CD4-positive, alpha-beta memory T cell (primary cell): Measurements from ENCODE around the gene CRKL. TPM values are rescaled to one million over a fixed set of nuclear protein-coding genes. Genes with fewer than 3 reads are reported as not detected.

Source experiments
- CTCF ChIA-PET: fragments of 350-600 bp; sonication (Branson Sonifier 250); formaldehyde crosslinking; loops from one replicate; lab custom pipeline; 2021; ENCODE audit warnings: inconsistent platforms; ENCODE audit not compliant: partially characterized antibody; lab: Charles Lee
- POLR2A ChIA-PET: fragments of 350-600 bp; sonication (Branson Sonifier 250); formaldehyde crosslinking; loops from one replicate; lab custom pipeline; 2021; ENCODE audit not compliant: partially characterized antibody; lab: Charles Lee
- DNase-seq, 5 donors: peaks; one replicate each; pipeline versions ENCODE4 v3.0.0 to v3.0.0-alpha.2; 2020 to 2022; ENCODE audit warnings: mixed read lengths in 1 of 5
- H3K27ac ChIP-seq: one replicate; pipeline ENCODE4 v1.7.0; 2013; ENCODE audit warnings: low read depth, low read length
- H3K27me3 ChIP-seq: 2 replicates; pipeline ENCODE4 v1.7.0; 2013; ENCODE audit warnings: mild to moderate bottlenecking, low read length, moderate library complexity; ENCODE audit not compliant: insufficient read depth
- H3K36me3 ChIP-seq: 2 replicates; pipeline ENCODE4 v1.7.0; 2013; ENCODE audit warnings: mild to moderate bottlenecking, low read length, moderate library complexity; ENCODE audit not compliant: insufficient read depth
- H3K4me1 ChIP-seq: 2 replicates; pipeline ENCODE4 v1.7.0; 2013; ENCODE audit warnings: mild to moderate bottlenecking, low read length, moderate library complexity; ENCODE audit not compliant: insufficient read depth
- H3K4me3 ChIP-seq, 2 donors: one replicate each; pipeline ENCODE4 v1.7.0; 2013; ENCODE audit warnings: low read length in 2 of 2, mild to moderate bottlenecking in 1 of 2
- H3K9me3 ChIP-seq, 2 donors: one replicate each; pipeline ENCODE4 v1.7.0; 2013; ENCODE audit warnings: low read length in 2 of 2, control low read depth in 1 of 2; ENCODE audit not compliant: control insufficient read depth in 1 of 2
- H3K27ac Mint-ChIP-seq, 7 donors: one replicate each; pipeline ENCODE4 v1.8.0; 2020 to 2021; ENCODE audit warnings: mixed read lengths in 7 of 7, mild to moderate bottlenecking in 6 of 7, inconsistent platforms in 3 of 7, moderate library complexity in 3 of 7
- H3K27me3 Mint-ChIP-seq, 2 donors: one replicate each; pipeline ENCODE4 v1.8.0; 2020 to 2021; ENCODE audit warnings: mixed read lengths in 2 of 2
- H3K36me3 Mint-ChIP-seq, 2 donors: one replicate each; pipeline ENCODE4 v1.8.0; 2020 to 2021; ENCODE audit warnings: mixed read lengths in 2 of 2, inconsistent platforms in 1 of 2, mild to moderate bottlenecking in 1 of 2
- H3K4me1 Mint-ChIP-seq, 4 donors: one replicate each; pipeline ENCODE4 v1.8.0; 2020 to 2021; ENCODE audit warnings: mixed read lengths in 4 of 4, mild to moderate bottlenecking in 1 of 4
- H3K4me3 Mint-ChIP-seq, 8 donors: one replicate each; pipeline ENCODE4 v1.8.0; 2020 to 2021; ENCODE audit warnings: mixed read lengths in 8 of 8, mild to moderate bottlenecking in 7 of 8, moderate library complexity in 6 of 8, inconsistent platforms in 3 of 8
- H3K9me3 Mint-ChIP-seq, 8 donors: one replicate each; pipeline ENCODE4 v1.8.0; 2020 to 2021; ENCODE audit warnings: mixed read lengths in 8 of 8, mild to moderate bottlenecking in 5 of 8, inconsistent platforms in 3 of 8, moderate library complexity in 1 of 8
- intact Hi-C: fragments of 100-400 bp; cut with micrococcal nuclease; formaldehyde crosslinking; loops from one replicate; pipeline ENCODE4 v1.15.1; 2023
- polyA plus RNA-seq, 2 donors: library from polyadenylated mRNA; unstranded; fragments of 300-500 nt; fragmentation: Illumina TruSeq; gene quantifications; one replicate each; pipeline ENCODE4 v1.2.3, GENCODE V29; 2021
- total RNA-seq, 2 experiments: library from RNA; stranded (reverse); gene quantifications; one replicate each; pipeline ENCODE4 v1.2.3, GENCODE V29; 2021

Gene CRKL
- total and polyA plus RNA-seq, 4 experiments from 2014 or later, result 39.9 to 86.5 (median 68.2) TPM

DNA sequence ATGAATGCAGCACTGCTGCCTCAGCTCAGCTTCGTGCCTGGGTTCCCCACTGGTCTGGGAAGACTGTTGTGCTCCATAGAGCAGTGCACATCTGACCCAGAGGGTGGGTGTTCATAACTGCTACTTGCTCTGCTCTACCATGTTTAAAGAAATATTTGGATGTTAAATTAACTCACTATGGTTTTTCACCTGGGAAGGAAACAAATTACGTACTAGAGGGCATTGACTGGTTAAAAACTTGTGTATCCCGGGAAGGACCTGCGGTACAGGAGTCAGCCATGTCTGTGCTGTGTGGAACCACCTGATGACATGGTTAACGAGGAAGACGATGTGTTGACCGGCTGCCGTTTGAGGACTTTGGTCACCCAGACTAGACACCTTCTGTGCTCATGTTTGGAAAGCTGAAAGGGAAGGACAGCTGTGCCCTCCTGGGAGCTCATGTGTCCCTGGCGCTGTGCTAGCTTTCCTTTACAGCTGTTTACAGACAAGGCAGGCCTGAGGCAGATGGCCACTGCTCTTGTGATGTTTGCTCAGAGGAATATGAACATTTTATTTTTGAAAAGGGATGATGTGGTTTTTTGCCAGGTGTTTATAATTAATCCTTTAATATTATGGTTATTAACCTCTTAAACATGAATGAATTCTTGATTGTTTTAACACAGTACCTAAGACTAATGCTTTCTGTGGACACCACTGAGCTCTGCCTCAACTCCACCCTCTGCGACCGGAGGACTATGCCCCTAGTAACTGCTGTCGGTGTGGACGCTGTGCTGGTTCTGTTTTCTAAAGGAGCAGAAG lies 35.5 kb downstream of the CRKL start:
- peaks cover 38 to 52% of the 10 kb centered on the region in 2 donors for H3K36me3 Mint-ChIP-seq
- H3K36me3 ChIP-seq, result peaks cover 48% of the 10 kb centered on the region
- no peak overlapping the region for H3K27ac ChIP-seq
- intact Hi-C loops, result no loop called here
- H3K4me3 ChIP-seq, result no peak overlapping the region
- no peaks in the 10 kb centered on the region for H3K9me3 ChIP-seq
- H3K27me3 Mint-ChIP-seq, result peaks cover 3 to 4% of the 10 kb centered on the region in 2 donors
- H3K4me1 Mint-ChIP-seq, result peaks cover 10 to 34% (median 23%) of the 10 kb centered on the region in 4 donors
- no peaks in the 10 kb centered on the region for H3K9me3 Mint-ChIP-seq
- CTCF ChIA-PET, result interaction anchor here (1.7 to 2.6 kb wide), 2 partner anchors 9 to 15 kb away, joined by 4 to 7 read pairs; no protein-coding TSS in a partner anchor
- POLR2A ChIA-PET, result no interaction called here
- no peak for DNase-seq
- H3K27ac Mint-ChIP-seq, result peak overlapping the region in 1 of 7 donors; percentile 57
- peaks cover 23% of the 10 kb centered on the region for H3K4me1 ChIP-seq
- peaks cover 1% of the 10 kb centered on the region for H3K27me3 ChIP-seq
- H3K4me3 Mint-ChIP-seq, result no peak overlapping the region

DNA sequence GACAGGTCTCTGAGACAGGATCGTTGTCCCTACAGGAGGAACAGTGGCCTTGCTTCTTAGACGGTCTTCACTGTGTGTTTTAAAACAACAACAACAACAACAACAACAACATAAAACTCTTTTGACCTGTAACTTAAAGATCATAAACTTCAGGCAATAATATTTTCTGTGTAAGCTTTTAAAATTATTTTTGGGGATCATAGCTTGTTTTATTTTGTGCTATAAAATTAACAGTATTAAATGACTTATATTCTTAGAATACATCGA lies 36.1 kb downstream of the CRKL start:
- Histone ChIP-seq H3K27ac (no peak overlapping the region), H3K9me3 (no peaks in the 10 kb centered on the region), H3K36me3 (peaks cover 48% of the 10 kb centered on the region), H3K27me3 (peaks cover 6% of the 10 kb centered on the region), H3K4me3 (no peak overlapping the region), H3K4me1 (peaks cover 27% of the 10 kb centered on the region)
- Mint-ChIP-seq H3K27ac (no peak overlapping the region), H3K27me3 (peaks cover 7 to 9% of the 10 kb centered on the region in 2 donors), H3K9me3 (no peaks in the 10 kb centered on the region), H3K36me3 (peaks cover 38 to 50% of the 10 kb centered on the region in 2 donors), H3K4me3 (no peak overlapping the region), H3K4me1 (peaks cover 8 to 32% (median 17%) of the 10 kb centered on the region in 4 donors)
- ChIA-PET POLR2A (no interaction called here), CTCF (interaction anchor here (1.7 kb wide), 1 partner anchor 15 kb away, joined by 4 read pairs; no protein-coding TSS in a partner anchor)
- intact Hi-C loops, result no loop called here
- DNase-seq, result no peak

DNA sequence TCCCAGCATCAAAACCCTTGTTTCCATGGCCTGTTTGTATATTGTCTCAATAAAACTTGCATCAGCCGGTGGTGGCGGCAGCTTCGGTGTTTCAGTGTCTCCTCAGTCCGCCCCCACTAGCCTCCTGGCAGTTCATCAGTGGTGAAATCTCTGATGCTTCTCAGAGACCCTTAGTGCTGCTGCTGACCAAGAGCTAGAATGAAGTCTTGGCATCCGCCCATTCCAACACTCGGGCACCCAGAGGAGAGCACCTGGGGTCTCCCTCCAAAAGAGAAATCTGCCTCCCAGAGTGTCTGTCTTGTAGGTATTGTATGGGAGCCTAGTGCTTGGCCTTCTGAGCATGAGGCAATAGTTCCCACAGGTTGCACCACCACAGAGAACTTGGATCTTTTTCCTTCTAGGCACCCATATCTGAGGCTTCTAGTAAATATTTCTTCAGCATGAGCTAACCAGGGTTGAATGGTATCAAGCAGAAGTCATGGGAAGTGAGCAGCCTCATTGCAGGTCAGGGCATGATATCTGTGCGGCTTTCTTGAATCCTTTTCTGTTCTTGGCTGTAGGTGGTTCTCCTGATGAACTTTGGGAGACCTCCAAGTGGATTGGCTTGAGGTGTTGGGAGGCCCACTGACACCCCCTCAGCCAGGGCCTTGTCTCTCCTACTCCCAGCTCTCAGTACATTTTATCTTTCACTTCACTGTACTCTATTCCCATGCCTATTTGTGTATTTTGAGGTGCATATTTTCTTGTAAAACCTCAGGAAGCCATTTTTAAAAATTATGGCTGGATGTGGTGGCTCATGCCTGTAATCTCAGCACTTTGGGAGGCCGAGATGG lies 36.7 kb downstream of the CRKL start:
- DNase-seq, result no peak
- CTCF ChIA-PET, result interaction anchor here (1.2 kb wide), 1 partner anchor 149 kb away, joined by 3 read pairs; no protein-coding TSS in a partner anchor
- Histone ChIP-seq H3K9me3 (no peaks in the 10 kb centered on the region), H3K4me3 (no peak overlapping the region), H3K27me3 (peaks cover 7% of the 10 kb centered on the region), H3K4me1 (peaks cover 26% of the 10 kb centered on the region), H3K27ac (no peak overlapping the region), H3K36me3 (peaks cover 48% of the 10 kb centered on the region)
- peaks cover 7 to 27% (median 14%) of the 10 kb centered on the region in 4 donors for H3K4me1 Mint-ChIP-seq
- H3K27ac Mint-ChIP-seq, result peak overlapping the region in 1 of 7 donors; percentile 77
- no peaks in the 10 kb centered on the region for H3K9me3 Mint-ChIP-seq
- no peak overlapping the region for H3K4me3 Mint-ChIP-seq
- H3K27me3 Mint-ChIP-seq, result peaks cover 8 to 11% of the 10 kb centered on the region in 2 donors
- POLR2A ChIA-PET, result no interaction called here
- H3K36me3 Mint-ChIP-seq, result peaks cover 38 to 50% of the 10 kb centered on the region in 2 donors
- intact Hi-C loops, result no loop called here

- no peak for DNase-seq
- Histone ChIP-seq H3K4me3 (no peak overlapping the region), H3K4me1 (peaks cover 13% of the 10 kb centered on the region), H3K27ac (no peak overlapping the region), H3K27me3 (peaks cover 7% of the 10 kb centered on the region), H3K36me3 (peaks cover 37% of the 10 kb centered on the region), H3K9me3 (no peaks in the 10 kb centered on the region)
- POLR2A ChIA-PET, result no interaction called here
- CTCF ChIA-PET, result no interaction called here
- Mint-ChIP-seq H3K4me3 (no peak overlapping the region), H3K9me3 (no peaks in the 10 kb centered on the region), H3K27ac (no peak overlapping the region), H3K36me3 (peaks cover 27 to 39% of the 10 kb centered on the region in 2 donors), H3K27me3 (peaks cover 12 to 16% of the 10 kb centered on the region in 2 donors), H3K4me1 (peaks cover 0 to 15% (median 5%) of the 10 kb centered on the region in 4 donors)
- intact Hi-C loops, result no loop called here
Observed at GRCh38 chr22:20955548-20955947, 38.3 kb downstream of the CRKL start.

DNA sequence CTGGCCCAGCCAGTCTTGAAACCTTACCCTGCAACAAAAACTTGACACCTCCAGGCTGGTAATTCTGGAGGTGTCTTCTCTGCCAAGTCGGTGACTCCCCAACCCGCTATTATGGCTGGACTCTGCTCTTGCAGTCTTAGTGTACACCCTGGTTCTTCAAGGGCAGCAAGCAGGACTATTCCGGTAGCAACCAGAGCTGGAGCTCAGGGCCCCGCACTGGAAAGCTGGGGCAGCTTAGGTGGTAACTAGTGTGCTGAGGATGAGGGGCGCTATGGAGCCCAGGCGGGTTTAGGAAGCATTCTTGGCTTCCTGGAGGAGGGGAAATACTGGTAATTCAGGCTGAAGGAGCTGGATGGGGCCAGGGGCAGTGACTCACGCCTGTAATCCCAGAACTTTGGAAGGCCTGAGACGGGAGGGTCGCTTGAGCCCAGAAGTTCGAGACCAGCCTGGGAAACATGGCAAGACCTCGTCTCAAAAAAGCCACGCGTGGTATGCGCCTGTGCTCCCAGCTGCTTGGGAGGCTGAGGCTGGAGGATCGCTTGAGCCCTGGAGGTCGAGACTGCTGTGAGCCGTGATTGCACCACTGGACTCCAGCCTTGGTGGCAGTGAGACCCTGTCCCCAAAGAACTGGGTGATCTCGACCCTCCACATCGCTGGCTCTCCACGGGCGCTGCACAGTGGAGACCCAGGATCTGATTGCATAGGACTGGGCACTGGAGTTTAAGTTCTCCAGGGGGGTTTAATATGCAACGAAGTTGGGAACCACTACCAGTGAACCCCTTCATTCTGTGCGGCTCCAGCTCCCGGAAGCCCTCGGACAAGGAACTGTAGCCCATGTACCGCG lies 39.3 kb downstream of the CRKL start:
- Mint-ChIP-seq H3K27ac (no peak overlapping the region), H3K4me1 (peaks cover 0 to 15% (median 6%) of the 10 kb centered on the region in 4 donors), H3K4me3 (peak overlapping the region in 6 of 8 donors; percentile 31 to 69 (median 48)), H3K27me3 (peaks cover 12 to 17% of the 10 kb centered on the region in 2 donors), H3K36me3 (peaks cover 22 to 30% of the 10 kb centered on the region in 2 donors), H3K9me3 (no peaks in the 10 kb centered on the region)
- ChIA-PET CTCF (no interaction called here), POLR2A (interaction anchor here (1.0 kb wide), 1 partner anchor 44 kb away, joined by 3 read pairs; no protein-coding TSS in a partner anchor)
- H3K9me3 ChIP-seq, result no peaks in the 10 kb centered on the region
- intact Hi-C loops, result no loop called here
- peaks cover 13% of the 10 kb centered on the region for H3K4me1 ChIP-seq
- peak overlapping the region in 1 of 2 donors; percentile 18 for H3K4me3 ChIP-seq
- H3K27me3 ChIP-seq, result peaks cover 7% of the 10 kb centered on the region
- no peak overlapping the region for H3K27ac ChIP-seq
- H3K36me3 ChIP-seq, result peaks cover 28% of the 10 kb centered on the region
- DNase-seq, result no peak

GRCh38 chr22:20957102-20957682 lies 40.0 kb downstream of the CRKL start:
- peak overlapping the region in 7 of 8 donors; percentile 6 to 71 (median 50) for H3K4me3 Mint-ChIP-seq
- peak overlapping the region in 1 of 7 donors; percentile 24 for H3K27ac Mint-ChIP-seq

More at GRCh38 chr22:20957102-20957682, 40.0 kb downstream of the CRKL start:
- no peaks in the 10 kb centered on the region for H3K9me3 ChIP-seq
- POLR2A ChIA-PET, result interaction anchor here (1.0 kb wide), 1 partner anchor 44 kb away, joined by 3 read pairs; no protein-coding TSS in a partner anchor
- CTCF ChIA-PET, result interaction anchor here (1.4 to 1.9 kb wide), 2 partner anchors 10 to 25 kb away, joined by 3 to 4 read pairs; partner anchors contain the start of genes AIFM3 and LZTR1
- Mint-ChIP-seq H3K4me1 (peaks cover 1 to 20% (median 9%) of the 10 kb centered on the region in 4 donors), H3K36me3 (peaks cover 19 to 22% of the 10 kb centered on the region in 2 donors), H3K9me3 (no peaks in the 10 kb centered on the region), H3K27me3 (peaks cover 15 to 20% of the 10 kb centered on the region in 2 donors)
- no peak for DNase-seq
- peaks cover 13% of the 10 kb centered on the region for H3K4me1 ChIP-seq
- peaks cover 7% of the 10 kb centered on the region for H3K27me3 ChIP-seq
- intact Hi-C loops, result no loop called here
- H3K27ac ChIP-seq, result no peak overlapping the region
- peak overlapping the region in 1 of 2 donors; percentile 18 for H3K4me3 ChIP-seq
- H3K36me3 ChIP-seq, result peaks cover 20% of the 10 kb centered on the region
